Measurements from ENCODE around the gene QRSL1. TPM values are rescaled to one million over a fixed set of nuclear protein-coding genes. Genes with fewer than 3 reads are reported as not detected.

Gene QRSL1
- total and polyA plus RNA-seq, 9 of the 15 experiments (the other 6 are each of a cell fraction or from before 2014, with no cell fraction given) = 14.6 to 31.5 (median 23.0) TPM

DNA sequence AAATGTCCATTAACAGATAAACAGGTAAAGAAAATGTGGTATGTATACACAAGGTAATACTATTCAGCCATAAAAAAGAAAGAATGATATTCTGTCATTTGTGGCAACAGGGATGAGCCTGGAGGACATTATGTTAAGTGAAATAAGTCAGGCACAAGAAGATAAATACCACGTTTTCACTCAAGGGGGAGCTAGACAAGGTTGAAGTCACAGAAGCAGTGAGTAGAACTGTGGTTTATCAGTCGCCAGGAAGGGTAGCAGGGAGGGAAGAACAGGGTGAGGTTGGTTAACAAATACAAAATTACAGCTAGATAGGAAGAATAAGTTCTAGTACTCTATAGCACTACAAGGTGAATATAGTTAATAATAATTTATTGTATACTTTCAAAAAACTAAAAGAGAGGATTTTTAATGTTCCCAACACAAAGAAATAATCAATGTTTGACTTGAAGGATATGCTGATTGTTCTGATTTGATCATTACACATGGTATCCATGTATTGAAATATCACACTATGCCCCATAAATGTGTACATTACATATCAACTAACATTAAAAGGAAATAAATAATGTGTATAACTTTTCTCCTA lies 21.2 kb upstream of the QRSL1 start (continued):
- TF ChIP-seq BHLHE40 (IDR thresholded peaks at IDR 0.05; ENCODE audit: low read length) (no peak), RAD21 (CRISPR knock-in tag; conservative IDR thresholded peaks at IDR 0.05 in 1 of 2, IDR thresholded peaks at IDR 0.05 in 1 of 2) (peak; percentile 60 to 75), NCOA6 (IDR thresholded peaks at IDR 0.05) (no peak)

GRCh38 chr6:106609699-106610098 lies 19.7 kb upstream of the QRSL1 start:
- in situ Hi-C loops (cut with MboI) (no loop called here), intact Hi-C loops (cut with micrococcal nuclease) (no loop called here)
- Histone ChIP-seq H3K9ac (ENCODE audit: insufficient read depth in 1 of 2, low read depth in 2 of 2, low read length in 2 of 2) (no peak overlapping the region), H4K20me1 (replicated peaks; ENCODE audit: control insufficient read depth, insufficient read depth, low read length) (no peaks in the 10 kb centered on the region), H3K4me3 (no peak overlapping the region), H3K27ac (ENCODE audit: extremely low read depth, low read depth, low read length) (no peak overlapping the region), H3K9me3 (replicated peaks; ENCODE audit: control insufficient read depth, insufficient read depth, low read depth, low read length) (no peaks in the 10 kb centered on the region), H3K9me1 (ENCODE audit: control insufficient read depth, insufficient read depth, low read length) (no peaks in the 10 kb centered on the region), H2AFZ (ENCODE audit: low read depth, low read length) (no peak overlapping the region), H3K27me3 (ENCODE audit: control insufficient read depth in 2 of 2, insufficient read depth in 2 of 2, low read length in 2 of 2) (no peaks in the 10 kb centered on the region), H3K36me3 (ENCODE audit: control insufficient read depth, insufficient read depth, low read length) (peaks cover 7% of the 10 kb centered on the region; the same call in 1 of the 3 replicates), H3K4me1 (replicated peaks in 1 of 2; ENCODE audit: control insufficient read depth in 2 of 2, insufficient read depth in 2 of 2, low read length in 2 of 2) (no peaks in the 10 kb centered on the region), H3K79me2 (ENCODE audit: control insufficient read depth, insufficient read depth, low read length) (no peaks in the 10 kb centered on the region), H3K4me2 (ENCODE audit: insufficient read depth, low read length) (no peak overlapping the region)
- ChIA-PET CTCF (ENCODE audit: low intra/inter-chr PET ratio) (interaction anchor here (2.2 kb wide), 1 partner anchor 370 kb away, joined by 7 read pairs; no protein-coding TSS in a partner anchor), POLR2A (no interaction called here)
- FAIRE-seq (no peak), ATAC-seq (peak; percentile 70; the same call in 2 of the 3 replicates), DNase-seq (ENCODE audit: extremely low read depth in 1 of 4, low spot score in 3 of 4) (peak in 1 of 4 experiments; percentile 32)
- TF ChIP-seq RAD21 (CRISPR knock-in tag; conservative IDR thresholded peaks at IDR 0.05 in 1 of 2, IDR thresholded peaks at IDR 0.05 in 1 of 2) (peak; percentile 41 to 58), SMC3 (conservative IDR thresholded peaks at IDR 0.05; ENCODE audit: insufficient read depth, low read depth, low read length) (0 out of 2 replicates have a peak, but pooled peaks have one; percentile 15)
- TF ChIP-seq, protein P1, sequence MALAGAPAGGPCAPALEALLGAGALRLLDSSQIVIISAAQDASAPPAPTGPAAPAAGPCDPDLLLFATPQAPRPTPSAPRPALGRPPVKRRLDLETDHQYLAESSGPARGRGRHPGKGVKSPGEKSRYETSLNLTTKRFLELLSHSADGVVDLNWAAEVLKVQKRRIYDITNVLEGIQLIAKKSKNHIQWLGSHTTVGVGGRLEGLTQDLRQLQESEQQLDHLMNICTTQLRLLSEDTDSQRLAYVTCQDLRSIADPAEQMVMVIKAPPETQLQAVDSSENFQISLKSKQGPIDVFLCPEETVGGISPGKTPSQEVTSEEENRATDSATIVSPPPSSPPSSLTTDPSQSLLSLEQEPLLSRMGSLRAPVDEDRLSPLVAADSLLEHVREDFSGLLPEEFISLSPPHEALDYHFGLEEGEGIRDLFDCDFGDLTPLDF (CRISPR knock-in tag; IDR thresholded peaks at IDR 0.05) = no peak
- TF ChIP-seq, protein P2, sequence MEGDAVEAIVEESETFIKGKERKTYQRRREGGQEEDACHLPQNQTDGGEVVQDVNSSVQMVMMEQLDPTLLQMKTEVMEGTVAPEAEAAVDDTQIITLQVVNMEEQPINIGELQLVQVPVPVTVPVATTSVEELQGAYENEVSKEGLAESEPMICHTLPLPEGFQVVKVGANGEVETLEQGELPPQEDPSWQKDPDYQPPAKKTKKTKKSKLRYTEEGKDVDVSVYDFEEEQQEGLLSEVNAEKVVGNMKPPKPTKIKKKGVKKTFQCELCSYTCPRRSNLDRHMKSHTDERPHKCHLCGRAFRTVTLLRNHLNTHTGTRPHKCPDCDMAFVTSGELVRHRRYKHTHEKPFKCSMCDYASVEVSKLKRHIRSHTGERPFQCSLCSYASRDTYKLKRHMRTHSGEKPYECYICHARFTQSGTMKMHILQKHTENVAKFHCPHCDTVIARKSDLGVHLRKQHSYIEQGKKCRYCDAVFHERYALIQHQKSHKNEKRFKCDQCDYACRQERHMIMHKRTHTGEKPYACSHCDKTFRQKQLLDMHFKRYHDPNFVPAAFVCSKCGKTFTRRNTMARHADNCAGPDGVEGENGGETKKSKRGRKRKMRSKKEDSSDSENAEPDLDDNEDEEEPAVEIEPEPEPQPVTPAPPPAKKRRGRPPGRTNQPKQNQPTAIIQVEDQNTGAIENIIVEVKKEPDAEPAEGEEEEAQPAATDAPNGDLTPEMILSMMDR (IDR thresholded peaks at IDR 0.05 in 2 of 3, conservative IDR thresholded peaks at IDR 0.05 in 1 of 3; ENCODE audit: insufficient read depth in 2 of 3, low read depth in 1 of 3, low read length in 3 of 3) = peak; percentile 27 to 47 (median 36); a peak in 3 of 6 replicates
- TF ChIP-seq, protein P3, sequence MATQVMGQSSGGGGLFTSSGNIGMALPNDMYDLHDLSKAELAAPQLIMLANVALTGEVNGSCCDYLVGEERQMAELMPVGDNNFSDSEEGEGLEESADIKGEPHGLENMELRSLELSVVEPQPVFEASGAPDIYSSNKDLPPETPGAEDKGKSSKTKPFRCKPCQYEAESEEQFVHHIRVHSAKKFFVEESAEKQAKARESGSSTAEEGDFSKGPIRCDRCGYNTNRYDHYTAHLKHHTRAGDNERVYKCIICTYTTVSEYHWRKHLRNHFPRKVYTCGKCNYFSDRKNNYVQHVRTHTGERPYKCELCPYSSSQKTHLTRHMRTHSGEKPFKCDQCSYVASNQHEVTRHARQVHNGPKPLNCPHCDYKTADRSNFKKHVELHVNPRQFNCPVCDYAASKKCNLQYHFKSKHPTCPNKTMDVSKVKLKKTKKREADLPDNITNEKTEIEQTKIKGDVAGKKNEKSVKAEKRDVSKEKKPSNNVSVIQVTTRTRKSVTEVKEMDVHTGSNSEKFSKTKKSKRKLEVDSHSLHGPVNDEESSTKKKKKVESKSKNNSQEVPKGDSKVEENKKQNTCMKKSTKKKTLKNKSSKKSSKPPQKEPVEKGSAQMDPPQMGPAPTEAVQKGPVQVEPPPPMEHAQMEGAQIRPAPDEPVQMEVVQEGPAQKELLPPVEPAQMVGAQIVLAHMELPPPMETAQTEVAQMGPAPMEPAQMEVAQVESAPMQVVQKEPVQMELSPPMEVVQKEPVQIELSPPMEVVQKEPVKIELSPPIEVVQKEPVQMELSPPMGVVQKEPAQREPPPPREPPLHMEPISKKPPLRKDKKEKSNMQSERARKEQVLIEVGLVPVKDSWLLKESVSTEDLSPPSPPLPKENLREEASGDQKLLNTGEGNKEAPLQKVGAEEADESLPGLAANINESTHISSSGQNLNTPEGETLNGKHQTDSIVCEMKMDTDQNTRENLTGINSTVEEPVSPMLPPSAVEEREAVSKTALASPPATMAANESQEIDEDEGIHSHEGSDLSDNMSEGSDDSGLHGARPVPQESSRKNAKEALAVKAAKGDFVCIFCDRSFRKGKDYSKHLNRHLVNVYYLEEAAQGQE (IDR thresholded peaks at IDR 0.05; ENCODE audit: borderline replicate concordance) = peak; percentile 30; the same call in 1 of the 2 replicates
- TF ChIP-seq, protein P3 (CRISPR knock-in tag; IDR thresholded peaks at IDR 0.05; ENCODE audit: low read depth) = no peak
- 60% methylated on average over 6 of the region's 6 CpGs for WGBS (ENCODE audit: insufficient coverage, low coverage, missing lambda C conversion rate)
- BruUV-seq (replicated peaks) = no TSS peak

Data from K562 (cell line).